Progenitor cell of endocrine pancreas (in vitro differentiated cells): ENCODE measurements around the gene MARCHF11. TPM values are rescaled to one million over a fixed set of nuclear protein-coding genes. Genes with fewer than 3 reads are reported as not detected.
A peak's percentile ranks its signal among the peaks of the same experiment; 100 is the strongest.

ENCODE experiments used
- DNase-seq: peaks from one replicate; pipeline ENCODE4 v3.0.0; 2021; ENCODE audit warnings: low spot score; ENCODE audit not compliant: unreplicated experiment
- H3K27ac Mint-ChIP-seq: 2 replicates; pipeline ENCODE4 v1.8.0; 2021; ENCODE audit warnings: mild to moderate bottlenecking, moderate library complexity, mixed read lengths
- H3K27me3 Mint-ChIP-seq: 2 replicates; pipeline ENCODE4 v1.8.0; 2021; ENCODE audit warnings: mixed read lengths
- H3K36me3 Mint-ChIP-seq: 2 replicates; pipeline ENCODE4 v1.8.0; 2022; ENCODE audit warnings: mixed read lengths; ENCODE audit not compliant: insufficient read depth
- H3K4me1 Mint-ChIP-seq: 2 replicates; pipeline ENCODE4 v1.8.0; 2021; ENCODE audit warnings: low read depth, mixed read lengths
- H3K4me3 Mint-ChIP-seq: 2 replicates; pipeline ENCODE4 v1.8.0; 2021; ENCODE audit warnings: low read depth, mild to moderate bottlenecking, moderate library complexity, mixed read lengths
- H3K9me3 Mint-ChIP-seq: 2 replicates; pipeline ENCODE4 v1.8.0; 2021; ENCODE audit warnings: low read depth, mixed read lengths
- CTCF ChIP-seq: fragments of 200-600 bp; sonication (generic); IDR thresholded peaks from one replicate; pipeline ENCODE4 v1.5.0; 2021; ENCODE audit warnings: antibody characterized with exemption, mild to moderate bottlenecking; ENCODE audit not compliant: unreplicated experiment
- long read RNA-seq: library from polyadenylated mRNA; unstranded; transcript quantifications from one replicate; pipeline ENCODE4 v2.0.0, GENCODE V29; 2020
- total RNA-seq: library from RNA; stranded (reverse); gene quantifications from 2 replicates; pipeline ENCODE4 v1.2.1, GENCODE V29; 2021

MARCHF11 gene
- total RNA-seq, result not detected in 2 replicates
- long read RNA-seq, result 0 reads

- Mint-ChIP-seq H3K27ac (peak within 1 kb of the TSS; percentile 11), H3K27me3 (peaks cover 43% of the 10 kb centered on the region), H3K36me3 (no peaks in the 10 kb centered on the region), H3K4me3 (peak within 1 kb of the TSS; percentile 62), H3K4me1 (peaks cover 3% of the 10 kb centered on the region), H3K9me3 (no peaks in the 10 kb centered on the region)
- DNase-seq, result peak; percentile 25
- no peak for TF ChIP-seq CTCF
Measured at GRCh38 chr5:16179511-16179935, at the start of gene MARCHF11. Gene MARCHF11, minus strand, starts transcription at chr5:16179791. Its CDS starts 216 bp downstream, at chr5:16179575.

GRCh38 chr5:16225927-16226326 is 46.3 kb upstream of the MARCHF11 start:
- no peaks in the 10 kb centered on the region for H3K36me3 Mint-ChIP-seq
- DNase-seq, result no peak
- TF ChIP-seq CTCF, result no peak
- no peaks in the 10 kb centered on the region for H3K4me1 Mint-ChIP-seq
- no peak overlapping the region for H3K27ac Mint-ChIP-seq
- no peak overlapping the region for H3K4me3 Mint-ChIP-seq
- no peaks in the 10 kb centered on the region for H3K27me3 Mint-ChIP-seq
- H3K9me3 Mint-ChIP-seq, result no peaks in the 10 kb centered on the region

GRCh38 chr5:16192311-16192710 is 12.7 kb upstream of the MARCHF11 start:
- H3K4me3 Mint-ChIP-seq, result no peak overlapping the region
- no peaks in the 10 kb centered on the region for H3K27me3 Mint-ChIP-seq
- H3K36me3 Mint-ChIP-seq, result no peaks in the 10 kb centered on the region

GRCh38 chr5:16180789-16181082 is 1.1 kb upstream of the MARCHF11 start:
- DNase-seq, result no peak
- no peaks in the 10 kb centered on the region for H3K36me3 Mint-ChIP-seq
- no peak for TF ChIP-seq CTCF
- peak overlapping the region; percentile 62 for H3K4me3 Mint-ChIP-seq
- H3K27me3 Mint-ChIP-seq, result peaks cover 49% of the 10 kb centered on the region
- no peak overlapping the region for H3K27ac Mint-ChIP-seq
- H3K4me1 Mint-ChIP-seq, result peaks cover 3% of the 10 kb centered on the region
- H3K9me3 Mint-ChIP-seq, result no peaks in the 10 kb centered on the region

More at GRCh38 chr5:16192311-16192710, 12.7 kb upstream of the MARCHF11 start:
- Mint-ChIP-seq H3K27ac (no peak overlapping the region), H3K4me1 (no peaks in the 10 kb centered on the region), H3K9me3 (no peaks in the 10 kb centered on the region)
- TF ChIP-seq CTCF, result no peak
- no peak for DNase-seq

- no peak for TF ChIP-seq CTCF
- Mint-ChIP-seq H3K4me3 (peak overlapping the region; percentile 62), H3K4me1 (peaks cover 3% of the 10 kb centered on the region), H3K27me3 (peaks cover 49% of the 10 kb centered on the region), H3K36me3 (no peaks in the 10 kb centered on the region), H3K9me3 (no peaks in the 10 kb centered on the region), H3K27ac (no peak overlapping the region)
- DNase-seq, result no peak
Measured at GRCh38 chr5:16179936-16180788, 571 bp upstream of the MARCHF11 start.
